Activated T-helper 1 cell treated with anti-CD3 and anti-CD28 coated beads, Interleukin-12 subunit alpha, Interleukin-12 subunit beta, Interleukin-2, Interleukin-4 antibody, amounts not matched to agents 30 ng/mL and 10 ng/mL and 1 ng/mL, durations not matched to agents 14 hours and 24 hours and 36 hours (primary cell): Measurements from ENCODE around the gene GALNT18. TPM values are rescaled to one million over a fixed set of nuclear protein-coding genes. Genes with fewer than 3 reads are reported as not detected.

Source experiments
- DNase-seq: peaks from one replicate; pipeline ENCODE4 v3.0.0; 2021; ENCODE audit warnings: low spot score
- H3K27ac Mint-ChIP-seq: one replicate; pipeline ENCODE4 v1.8.0; 2021; ENCODE audit warnings: mild to moderate bottlenecking, mixed read lengths
- H3K27me3 Mint-ChIP-seq: one replicate; pipeline ENCODE4 v1.8.0; 2022; ENCODE audit warnings: mild to moderate bottlenecking, moderate library complexity, mixed read lengths; ENCODE audit not compliant: insufficient read depth
- H3K36me3 Mint-ChIP-seq: one replicate; pipeline ENCODE4 v1.8.0; 2021; ENCODE audit warnings: low read depth, mixed read lengths
- H3K4me1 Mint-ChIP-seq: one replicate; pipeline ENCODE4 v1.8.0; 2021; ENCODE audit warnings: low read depth, mixed read lengths
- H3K4me3 Mint-ChIP-seq: one replicate; pipeline ENCODE4 v1.8.0; 2021; ENCODE audit warnings: mild to moderate bottlenecking, moderate library complexity, mixed read lengths
- H3K9me3 Mint-ChIP-seq: one replicate; pipeline ENCODE4 v1.8.0; 2021; ENCODE audit warnings: mixed read lengths
- intact Hi-C: fragments of 100-400 bp; cut with micrococcal nuclease; formaldehyde crosslinking; loops from one replicate; pipeline ENCODE4 v1.15.1; 2024
- total RNA-seq: library from RNA; stranded (reverse); gene quantifications from 2 replicates; pipeline ENCODE4 v1.2.3, GENCODE V29; 2022

Gene GALNT18
- total RNA-seq, 1 donor from 2014 or later: 5.3 TPM

DNA sequence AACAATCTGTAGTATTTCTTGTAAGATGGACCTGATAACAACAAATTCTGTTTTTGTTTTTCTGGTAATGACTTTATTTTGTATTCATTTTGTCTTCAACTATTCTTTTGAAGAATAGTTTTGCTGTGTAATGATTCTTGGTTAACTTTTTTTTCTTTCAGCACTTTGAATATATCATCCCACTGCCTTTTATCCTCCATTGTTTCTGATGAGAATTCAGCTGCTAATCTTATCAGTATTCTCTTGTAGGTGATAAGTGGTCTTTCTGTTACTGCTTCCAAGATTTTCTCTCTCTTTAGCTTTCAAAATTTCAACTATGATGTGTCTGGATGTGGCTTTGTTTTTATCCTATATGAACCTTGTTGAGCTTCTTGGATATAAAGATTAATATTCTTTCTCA is 21.5 kb downstream of the GALNT18 start:
- Mint-ChIP-seq H3K4me3 (no peak overlapping the region), H3K4me1 (no peaks in the 10 kb centered on the region), H3K9me3 (no peaks in the 10 kb centered on the region), H3K27ac (no peak overlapping the region), H3K36me3 (no peaks in the 10 kb centered on the region), H3K27me3 (peaks cover 8% of the 10 kb centered on the region)
- intact Hi-C loops: no loop called here
- no peak for DNase-seq

DNA sequence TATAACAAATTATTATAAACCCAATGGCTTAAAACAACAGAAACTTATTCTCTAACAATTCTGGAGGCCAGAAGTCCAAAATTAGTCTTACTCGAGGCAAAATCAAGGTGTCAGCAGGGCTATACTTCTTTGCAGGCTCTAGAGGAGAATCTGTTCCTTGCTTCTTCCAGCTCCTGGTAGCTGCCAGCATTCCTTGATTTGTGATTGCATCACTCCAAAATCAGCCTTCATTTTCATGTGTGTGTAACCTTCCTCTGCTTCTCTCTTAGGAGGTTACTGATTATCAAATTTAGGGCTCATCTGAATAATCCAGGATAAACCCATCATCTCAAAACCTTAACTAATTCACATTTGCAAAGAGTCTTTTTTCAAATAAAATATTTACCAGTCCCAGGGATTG is 23.6 kb downstream of the GALNT18 start:
- no peak overlapping the region for H3K4me3 Mint-ChIP-seq
- intact Hi-C loops: no loop called here

DNA sequence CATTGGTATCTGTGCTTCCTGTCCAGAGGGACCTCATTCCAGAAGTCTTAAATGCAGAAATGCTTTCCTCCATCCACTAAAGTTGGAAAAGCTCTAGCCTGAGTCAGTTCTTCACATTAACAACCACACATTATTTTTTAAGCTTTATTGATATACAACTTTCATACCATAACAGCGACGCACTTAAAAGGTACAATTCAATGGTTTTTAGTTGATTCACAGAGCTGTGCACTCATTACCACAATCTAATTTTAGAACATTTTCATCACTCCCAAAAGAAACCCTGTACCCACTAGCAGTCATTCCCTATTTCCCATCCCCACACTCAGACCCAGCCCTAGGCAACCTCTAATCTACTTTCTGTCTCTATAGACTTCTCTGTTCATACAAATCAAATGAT is 27.6 kb downstream of the GALNT18 start:
- Mint-ChIP-seq H3K36me3 (no peaks in the 10 kb centered on the region), H3K4me3 (no peak overlapping the region), H3K27me3 (peaks cover 5% of the 10 kb centered on the region), H3K9me3 (no peaks in the 10 kb centered on the region), H3K4me1 (no peaks in the 10 kb centered on the region), H3K27ac (no peak overlapping the region)
- DNase-seq: no peak
- intact Hi-C loops: no loop called here

More for the DNA sequence above, 23.6 kb downstream of the GALNT18 start:
- H3K27ac Mint-ChIP-seq: no peak overlapping the region
- no peaks in the 10 kb centered on the region for H3K9me3 Mint-ChIP-seq
- H3K36me3 Mint-ChIP-seq: no peaks in the 10 kb centered on the region
- H3K4me1 Mint-ChIP-seq: no peaks in the 10 kb centered on the region
- DNase-seq: no peak
- H3K27me3 Mint-ChIP-seq: peaks cover 8% of the 10 kb centered on the region

DNA sequence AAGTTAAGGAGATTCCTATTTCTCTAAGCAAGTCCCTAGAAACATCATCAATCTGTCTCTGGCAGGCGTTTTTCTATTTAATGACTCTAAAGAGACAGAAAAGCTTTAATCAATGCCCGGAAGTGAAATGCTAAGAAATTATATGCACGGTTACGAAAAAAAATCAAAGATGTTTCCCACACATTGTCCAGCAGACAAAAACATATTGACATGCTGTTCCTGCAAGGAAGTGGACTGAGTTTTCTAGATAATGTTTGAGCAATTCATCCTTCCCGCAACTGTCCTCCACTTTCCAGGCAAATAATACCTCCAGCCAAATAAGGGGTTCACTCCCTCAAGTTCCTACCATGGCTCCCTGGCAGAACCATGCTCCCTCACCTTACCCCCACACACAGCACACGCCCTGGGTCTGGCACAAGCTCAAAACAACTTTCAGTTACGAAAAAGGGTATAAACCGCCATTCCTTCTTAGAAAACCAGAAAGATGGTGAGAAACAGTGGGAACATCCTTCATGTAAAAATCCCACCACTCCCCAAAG is 29.6 kb downstream of the GALNT18 start:
- Mint-ChIP-seq H3K4me3 (no peak overlapping the region), H3K4me1 (no peaks in the 10 kb centered on the region), H3K36me3 (no peaks in the 10 kb centered on the region), H3K27me3 (peaks cover 3% of the 10 kb centered on the region), H3K27ac (no peak overlapping the region), H3K9me3 (no peaks in the 10 kb centered on the region)
- DNase-seq: no peak
- intact Hi-C loops: no loop called here

DNA sequence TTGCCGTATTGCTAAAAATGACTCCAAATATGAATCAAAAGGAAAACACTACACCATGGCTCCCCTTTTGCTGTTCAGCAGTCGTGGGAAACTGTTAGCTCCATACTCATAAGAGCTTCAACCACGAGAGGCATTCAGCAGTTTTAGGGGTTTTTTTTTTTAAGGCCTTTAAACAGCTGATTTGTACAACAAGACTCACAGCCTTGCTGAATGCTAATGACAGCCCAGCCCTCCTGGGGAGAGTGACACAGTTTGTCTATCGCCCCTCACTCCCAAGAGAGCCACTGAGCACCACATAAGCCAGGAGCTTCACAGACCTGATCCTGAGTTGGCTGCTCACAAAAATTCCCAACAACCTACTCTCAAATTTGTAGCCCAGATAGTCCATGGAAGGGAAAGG is 32.4 kb downstream of the GALNT18 start:
- intact Hi-C loops: no loop called here
- H3K27ac Mint-ChIP-seq: no peak overlapping the region
- no peak for DNase-seq
- H3K9me3 Mint-ChIP-seq: no peaks in the 10 kb centered on the region
- no peaks in the 10 kb centered on the region for H3K27me3 Mint-ChIP-seq
- no peaks in the 10 kb centered on the region for H3K4me1 Mint-ChIP-seq
- H3K4me3 Mint-ChIP-seq: no peak overlapping the region
- H3K36me3 Mint-ChIP-seq: no peaks in the 10 kb centered on the region

DNA sequence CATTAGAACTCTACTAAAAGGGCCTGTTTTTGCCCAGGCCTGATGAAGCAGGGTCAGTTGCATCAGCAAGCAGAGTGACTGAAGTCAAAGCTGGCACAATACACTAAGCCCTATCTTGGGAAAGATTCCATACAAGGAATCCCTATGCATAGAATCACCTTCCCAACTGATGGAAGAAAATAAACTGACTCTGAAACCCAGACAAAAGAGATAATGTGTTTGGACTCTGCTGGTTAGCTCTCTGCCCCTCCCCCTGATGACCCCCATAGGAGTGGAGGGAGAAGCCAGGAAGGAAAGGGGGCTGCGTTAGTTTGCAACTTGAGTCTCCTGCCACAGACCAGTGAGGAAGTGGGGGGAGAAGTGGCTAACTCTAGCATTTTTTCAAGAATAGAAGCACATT is 32.9 kb downstream of the GALNT18 start:
- no peak for DNase-seq
- no peaks in the 10 kb centered on the region for H3K36me3 Mint-ChIP-seq
- intact Hi-C loops: no loop called here
- no peaks in the 10 kb centered on the region for H3K27me3 Mint-ChIP-seq
- H3K9me3 Mint-ChIP-seq: no peaks in the 10 kb centered on the region
- no peak overlapping the region for H3K27ac Mint-ChIP-seq
- H3K4me1 Mint-ChIP-seq: no peaks in the 10 kb centered on the region
- no peak overlapping the region for H3K4me3 Mint-ChIP-seq

DNA sequence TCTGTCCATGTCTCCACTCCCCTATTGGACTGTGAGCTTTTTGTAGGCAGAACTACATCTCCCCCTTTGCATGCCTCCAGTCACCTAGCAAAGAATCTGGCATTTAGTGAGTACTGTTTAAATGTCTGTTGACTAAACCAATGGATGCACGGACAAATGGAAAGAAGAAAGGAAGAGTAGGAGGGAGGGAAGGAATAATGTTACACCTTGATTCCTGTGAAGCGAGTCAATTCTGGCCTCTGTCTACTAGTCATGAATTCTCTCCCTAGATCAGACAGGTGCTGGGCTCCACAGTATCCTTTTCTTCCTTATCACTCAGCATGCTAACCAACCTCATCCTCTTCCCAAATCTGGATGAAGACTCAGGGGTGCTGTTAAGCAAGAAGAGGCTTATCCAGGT is 33.6 kb downstream of the GALNT18 start:
- intact Hi-C loops: no loop called here
- Mint-ChIP-seq H3K9me3 (no peaks in the 10 kb centered on the region), H3K4me3 (no peak overlapping the region), H3K27ac (no peak overlapping the region), H3K4me1 (no peaks in the 10 kb centered on the region), H3K36me3 (no peaks in the 10 kb centered on the region), H3K27me3 (no peaks in the 10 kb centered on the region)
- no peak for DNase-seq

DNA sequence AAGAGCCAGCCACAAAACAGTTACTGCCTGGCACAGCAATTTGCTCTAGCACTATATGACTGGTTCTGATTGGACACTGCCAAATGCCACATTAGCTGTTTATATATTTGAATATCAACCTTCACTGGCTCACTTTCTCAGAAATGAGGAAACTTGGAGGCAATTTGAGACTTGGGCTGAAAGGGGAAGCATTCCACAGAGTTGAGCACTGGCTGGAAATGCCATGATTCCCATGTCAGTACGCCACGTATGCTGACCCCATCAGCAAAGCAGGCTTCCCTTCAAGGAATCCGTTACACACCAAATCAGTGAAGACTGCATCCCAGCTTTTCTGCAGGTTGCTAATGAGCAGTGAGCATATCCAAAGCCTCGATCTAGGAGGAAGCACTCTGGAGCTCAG is 34.7 kb downstream of the GALNT18 start:
- no peak overlapping the region for H3K4me3 Mint-ChIP-seq
- no peaks in the 10 kb centered on the region for H3K36me3 Mint-ChIP-seq
- H3K27ac Mint-ChIP-seq: no peak overlapping the region
- no peak for DNase-seq
- H3K4me1 Mint-ChIP-seq: no peaks in the 10 kb centered on the region
- H3K9me3 Mint-ChIP-seq: no peaks in the 10 kb centered on the region
- intact Hi-C loops: no loop called here
- no peaks in the 10 kb centered on the region for H3K27me3 Mint-ChIP-seq

DNA sequence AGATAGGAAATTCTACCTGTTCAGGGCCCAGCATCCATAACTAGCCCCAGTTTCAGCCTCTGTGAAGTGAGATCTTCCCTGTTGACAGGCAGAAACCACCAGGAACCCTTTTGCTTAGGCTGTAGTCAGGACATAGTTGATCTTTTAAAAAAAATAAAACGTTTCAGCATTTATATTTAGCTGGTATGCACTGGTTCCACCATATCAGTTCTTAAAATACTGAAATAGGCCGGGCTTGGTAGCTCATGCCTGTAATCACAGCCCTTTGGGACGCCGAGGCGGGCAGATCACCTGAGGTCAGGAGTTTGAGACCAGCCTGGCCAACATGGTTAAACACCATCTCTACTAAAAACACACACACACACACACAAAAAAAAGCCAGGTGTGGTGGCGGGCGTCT is 35.3 kb downstream of the GALNT18 start:
- H3K4me3 Mint-ChIP-seq: no peak overlapping the region
- H3K9me3 Mint-ChIP-seq: no peaks in the 10 kb centered on the region
- H3K27me3 Mint-ChIP-seq: no peaks in the 10 kb centered on the region
- no peaks in the 10 kb centered on the region for H3K36me3 Mint-ChIP-seq
- DNase-seq: no peak
- no peaks in the 10 kb centered on the region for H3K4me1 Mint-ChIP-seq
- H3K27ac Mint-ChIP-seq: no peak overlapping the region
- intact Hi-C loops: no loop called here

DNA sequence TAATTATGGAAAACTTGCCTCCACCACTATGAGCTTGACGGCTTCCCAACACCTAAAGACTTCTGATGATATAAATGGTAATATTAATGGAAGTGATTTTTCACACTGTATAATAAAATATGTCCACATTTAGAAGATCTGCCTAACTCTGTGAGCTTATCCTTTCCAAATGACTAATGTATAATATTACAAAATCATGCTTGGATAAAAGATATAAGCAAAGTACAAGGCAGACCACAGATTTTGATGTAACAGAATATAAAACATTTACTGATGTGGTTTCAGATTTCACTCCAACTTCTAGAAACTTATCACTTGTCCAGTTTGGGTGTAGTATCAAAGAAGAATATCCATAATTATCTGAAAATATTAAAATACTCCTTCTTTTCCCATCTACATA is 36.9 kb downstream of the GALNT18 start:
- Mint-ChIP-seq H3K36me3 (no peaks in the 10 kb centered on the region), H3K27me3 (no peaks in the 10 kb centered on the region), H3K4me3 (no peak overlapping the region), H3K4me1 (no peaks in the 10 kb centered on the region), H3K9me3 (no peaks in the 10 kb centered on the region), H3K27ac (no peak overlapping the region)
- intact Hi-C loops: no loop called here
- DNase-seq: no peak

DNA sequence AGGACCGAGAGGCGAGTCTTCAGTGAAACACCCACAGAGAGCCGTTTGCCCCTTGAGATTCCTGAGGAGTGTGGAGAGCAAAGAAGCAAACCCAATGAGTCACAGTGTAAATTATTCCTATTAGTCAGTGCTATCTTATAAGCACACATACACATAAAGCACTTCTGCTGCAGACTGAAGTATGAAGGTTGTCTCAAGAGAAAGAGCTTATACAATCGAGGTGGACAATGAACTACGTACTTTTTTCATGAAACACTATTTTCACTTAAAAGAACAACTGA is 37.3 kb downstream of the GALNT18 start:
- H3K4me3 Mint-ChIP-seq: no peak overlapping the region

DNA sequence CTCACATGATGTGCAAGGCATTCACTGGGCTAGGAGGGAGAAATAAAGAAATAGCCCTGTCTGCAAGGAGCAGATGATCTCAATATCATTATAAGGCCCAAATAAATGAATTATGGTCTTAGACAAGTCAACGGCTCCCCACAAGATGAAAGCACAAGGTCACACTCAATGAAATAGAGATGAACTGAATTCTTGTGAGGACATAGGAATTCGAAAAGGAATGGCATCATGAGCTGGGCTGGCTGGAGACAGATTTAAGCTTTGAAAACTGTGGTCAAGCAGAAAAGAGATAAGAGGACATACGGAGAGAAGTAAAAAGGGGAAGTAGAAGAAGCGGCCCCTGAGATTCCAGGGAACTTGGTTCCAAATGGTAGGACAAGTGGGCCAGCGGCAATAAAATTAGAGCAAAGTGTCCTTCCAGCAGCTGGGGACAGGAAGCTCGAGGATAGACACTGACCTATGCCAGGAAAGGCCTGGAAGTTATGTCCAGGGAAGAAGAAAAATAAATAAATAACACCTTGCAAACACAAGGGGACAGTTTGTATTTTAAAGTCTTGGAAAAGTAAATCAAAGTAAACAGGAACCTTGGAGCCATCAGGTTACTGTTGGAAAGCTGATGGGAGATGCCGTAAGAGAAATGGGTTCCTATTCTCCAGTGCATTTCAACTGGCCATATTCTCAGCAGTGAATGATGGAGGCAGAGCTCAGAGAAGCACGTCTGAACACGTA is 37.8 kb downstream of the GALNT18 start:
- Mint-ChIP-seq H3K4me3 (no peak overlapping the region), H3K9me3 (no peaks in the 10 kb centered on the region), H3K4me1 (no peaks in the 10 kb centered on the region), H3K36me3 (no peaks in the 10 kb centered on the region), H3K27ac (no peak overlapping the region), H3K27me3 (no peaks in the 10 kb centered on the region)
- DNase-seq: no peak
- intact Hi-C loops: no loop called here

More for the DNA sequence above, 37.3 kb downstream of the GALNT18 start:
- Mint-ChIP-seq H3K9me3 (no peaks in the 10 kb centered on the region), H3K27me3 (no peaks in the 10 kb centered on the region), H3K36me3 (no peaks in the 10 kb centered on the region), H3K27ac (no peak overlapping the region), H3K4me1 (no peaks in the 10 kb centered on the region)
- intact Hi-C loops: no loop called here
- no peak for DNase-seq

DNA sequence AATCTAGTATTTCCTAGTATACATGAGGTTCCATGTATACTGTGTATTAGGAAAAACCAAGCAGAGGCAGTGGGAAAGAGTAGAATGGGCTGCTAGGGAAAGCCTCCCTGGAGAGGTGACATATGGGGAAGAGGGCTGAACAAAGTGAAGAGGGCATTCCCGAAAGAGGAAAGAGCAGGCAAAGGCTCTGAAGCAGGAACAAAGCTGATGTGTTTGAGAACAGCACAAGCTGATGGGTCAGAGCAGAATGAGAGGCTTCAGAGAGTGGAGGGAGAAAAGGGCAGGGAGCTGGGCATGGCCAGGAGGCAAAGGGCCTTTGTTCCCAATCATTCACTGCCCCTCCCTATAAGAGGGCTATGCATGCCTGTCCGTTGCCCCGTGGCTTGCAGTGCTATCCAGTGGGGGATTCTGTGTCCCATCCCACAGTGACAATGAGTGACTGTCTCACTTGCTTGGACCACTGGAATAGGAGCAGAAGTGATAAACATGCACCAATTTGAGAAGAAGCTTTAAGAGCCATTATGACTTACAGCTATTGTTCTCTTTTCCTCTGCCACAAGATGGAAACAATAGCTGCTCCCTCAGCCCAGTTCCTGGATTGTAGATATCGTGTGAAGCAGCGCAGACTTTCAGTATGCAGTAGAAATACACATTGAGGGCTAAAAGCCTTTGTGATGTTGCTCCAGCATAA is 39.6 kb downstream of the GALNT18 start:
- peaks cover 8% of the 10 kb centered on the region for H3K4me1 Mint-ChIP-seq
- intact Hi-C loops: no loop called here
- H3K4me3 Mint-ChIP-seq: no peak overlapping the region
- no peaks in the 10 kb centered on the region for H3K36me3 Mint-ChIP-seq
- H3K9me3 Mint-ChIP-seq: no peaks in the 10 kb centered on the region
- H3K27me3 Mint-ChIP-seq: no peaks in the 10 kb centered on the region
- no peak overlapping the region for H3K27ac Mint-ChIP-seq
- no peak for DNase-seq
